ENCODE measurements around the gene GDF2. TPM values are rescaled to one million over a fixed set of nuclear protein-coding genes. Genes with fewer than 3 reads are reported as not detected.
A peak's percentile ranks its signal among the peaks of the same experiment; 100 is the strongest.

Gene GDF2
- total RNA-seq, 4 donors from 2014 or later = not detected

DNA sequence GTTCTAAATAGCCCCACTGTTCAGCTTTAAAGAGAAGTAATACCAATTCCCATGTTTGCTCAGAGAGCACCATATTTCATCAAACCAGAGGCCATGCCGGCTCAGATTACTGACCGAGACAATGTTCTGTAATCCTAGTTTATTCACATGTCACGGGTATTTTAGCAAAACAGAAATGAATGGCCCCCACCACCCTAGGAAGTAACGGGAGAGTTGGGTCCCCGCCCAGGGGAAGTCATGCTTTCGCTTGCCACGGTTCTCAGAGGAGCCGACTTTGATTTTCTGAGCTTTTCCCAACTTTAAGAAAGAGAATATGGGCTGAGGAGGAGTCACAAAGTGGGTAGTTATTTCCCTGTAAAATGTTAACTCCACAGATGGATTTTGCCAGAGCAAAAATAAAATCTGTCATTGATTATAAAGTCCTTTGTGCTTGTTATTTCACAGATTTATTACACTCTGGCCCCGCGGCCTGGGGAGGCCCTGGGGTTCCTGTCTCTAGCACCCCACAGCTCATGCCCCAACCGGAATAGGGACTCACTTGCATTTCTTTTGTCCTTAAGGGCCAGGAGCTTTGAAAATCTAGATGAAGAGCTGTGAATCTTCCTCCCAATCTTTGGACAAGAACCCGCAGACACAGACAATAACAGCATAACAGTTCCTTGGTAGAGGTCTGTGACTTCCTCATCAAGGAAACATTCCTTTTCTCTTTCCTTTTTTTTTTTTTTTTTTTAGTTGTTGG, 25.9 kb upstream of the GDF2 start:
- Histone ChIP-seq H3K4me1 (no peaks in the 10 kb centered on the region), H3K36me3 (no peaks in the 10 kb centered on the region), H3K9me3 (no peaks in the 10 kb centered on the region), H3K27ac (peak overlapping the region in 1 of 2 donors; percentile 1), H3K4me3 (no peak overlapping the region), H3K27me3 (no peaks in the 10 kb centered on the region)
- no peak for TF ChIP-seq POLR2A (IDR thresholded peaks at IDR 0.05)
- TF ChIP-seq, protein P1, sequence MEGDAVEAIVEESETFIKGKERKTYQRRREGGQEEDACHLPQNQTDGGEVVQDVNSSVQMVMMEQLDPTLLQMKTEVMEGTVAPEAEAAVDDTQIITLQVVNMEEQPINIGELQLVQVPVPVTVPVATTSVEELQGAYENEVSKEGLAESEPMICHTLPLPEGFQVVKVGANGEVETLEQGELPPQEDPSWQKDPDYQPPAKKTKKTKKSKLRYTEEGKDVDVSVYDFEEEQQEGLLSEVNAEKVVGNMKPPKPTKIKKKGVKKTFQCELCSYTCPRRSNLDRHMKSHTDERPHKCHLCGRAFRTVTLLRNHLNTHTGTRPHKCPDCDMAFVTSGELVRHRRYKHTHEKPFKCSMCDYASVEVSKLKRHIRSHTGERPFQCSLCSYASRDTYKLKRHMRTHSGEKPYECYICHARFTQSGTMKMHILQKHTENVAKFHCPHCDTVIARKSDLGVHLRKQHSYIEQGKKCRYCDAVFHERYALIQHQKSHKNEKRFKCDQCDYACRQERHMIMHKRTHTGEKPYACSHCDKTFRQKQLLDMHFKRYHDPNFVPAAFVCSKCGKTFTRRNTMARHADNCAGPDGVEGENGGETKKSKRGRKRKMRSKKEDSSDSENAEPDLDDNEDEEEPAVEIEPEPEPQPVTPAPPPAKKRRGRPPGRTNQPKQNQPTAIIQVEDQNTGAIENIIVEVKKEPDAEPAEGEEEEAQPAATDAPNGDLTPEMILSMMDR (IDR thresholded peaks at IDR 0.05) = no peak
- intact Hi-C loops (cut with DNase I; ENCODE audit: low total_unique reads) = no loop called here
- DNase-seq = no peak

- H3K4me1 ChIP-seq = no peaks in the 10 kb centered on the region
- no peak overlapping the region for H3K4me3 ChIP-seq
- no peaks in the 10 kb centered on the region for H3K9me3 ChIP-seq
- no peaks in the 10 kb centered on the region for H3K36me3 ChIP-seq
- H3K27ac ChIP-seq = no peak overlapping the region
- H3K27me3 ChIP-seq = no peaks in the 10 kb centered on the region
- no peak for DNase-seq
- TF ChIP-seq POLR2A (IDR thresholded peaks at IDR 0.05) = no peak
- intact Hi-C loops (cut with DNase I; ENCODE audit: low total_unique reads) = no loop called here
Measured at GRCh38 chr10:47296941-47297340, 25.3 kb upstream of the GDF2 start.

GRCh38 chr10:47297866-47298540, 24.3 kb upstream of the GDF2 start:
- Histone ChIP-seq H3K27ac (no peak overlapping the region), H3K4me1 (no peaks in the 10 kb centered on the region), H3K4me3 (no peak overlapping the region), H3K27me3 (no peaks in the 10 kb centered on the region), H3K9me3 (no peaks in the 10 kb centered on the region), H3K36me3 (no peaks in the 10 kb centered on the region)
- TF ChIP-seq POLR2A (IDR thresholded peaks at IDR 0.05) = no peak
- TF ChIP-seq, protein P1 (IDR thresholded peaks at IDR 0.05) = no peak
- DNase-seq = no peak
- intact Hi-C loops (cut with DNase I; ENCODE audit: low total_unique reads) = no loop called here

DNA sequence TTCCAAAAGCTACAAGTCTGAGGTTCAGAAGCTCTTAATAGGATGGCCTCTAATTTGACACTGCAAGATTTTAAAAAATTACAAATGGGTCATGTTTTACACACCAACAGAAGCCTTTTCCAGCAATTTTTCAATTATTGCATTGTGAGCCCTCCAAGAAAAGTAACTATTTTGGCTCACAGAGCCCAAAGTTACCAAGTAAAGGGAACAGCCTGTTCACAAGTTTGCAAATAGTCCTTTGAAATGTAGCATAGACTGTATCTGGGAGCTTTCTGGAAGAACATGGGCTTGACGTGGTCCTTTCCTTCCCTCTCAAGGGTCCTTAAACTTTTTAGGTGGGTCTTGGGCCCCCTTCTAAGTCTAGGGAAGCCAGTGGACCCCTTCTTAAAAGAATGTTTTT, 23.5 kb upstream of the GDF2 start:
- intact Hi-C loops (cut with DNase I; ENCODE audit: low total_unique reads) = no loop called here
- H3K27ac ChIP-seq = no peak overlapping the region

DNA sequence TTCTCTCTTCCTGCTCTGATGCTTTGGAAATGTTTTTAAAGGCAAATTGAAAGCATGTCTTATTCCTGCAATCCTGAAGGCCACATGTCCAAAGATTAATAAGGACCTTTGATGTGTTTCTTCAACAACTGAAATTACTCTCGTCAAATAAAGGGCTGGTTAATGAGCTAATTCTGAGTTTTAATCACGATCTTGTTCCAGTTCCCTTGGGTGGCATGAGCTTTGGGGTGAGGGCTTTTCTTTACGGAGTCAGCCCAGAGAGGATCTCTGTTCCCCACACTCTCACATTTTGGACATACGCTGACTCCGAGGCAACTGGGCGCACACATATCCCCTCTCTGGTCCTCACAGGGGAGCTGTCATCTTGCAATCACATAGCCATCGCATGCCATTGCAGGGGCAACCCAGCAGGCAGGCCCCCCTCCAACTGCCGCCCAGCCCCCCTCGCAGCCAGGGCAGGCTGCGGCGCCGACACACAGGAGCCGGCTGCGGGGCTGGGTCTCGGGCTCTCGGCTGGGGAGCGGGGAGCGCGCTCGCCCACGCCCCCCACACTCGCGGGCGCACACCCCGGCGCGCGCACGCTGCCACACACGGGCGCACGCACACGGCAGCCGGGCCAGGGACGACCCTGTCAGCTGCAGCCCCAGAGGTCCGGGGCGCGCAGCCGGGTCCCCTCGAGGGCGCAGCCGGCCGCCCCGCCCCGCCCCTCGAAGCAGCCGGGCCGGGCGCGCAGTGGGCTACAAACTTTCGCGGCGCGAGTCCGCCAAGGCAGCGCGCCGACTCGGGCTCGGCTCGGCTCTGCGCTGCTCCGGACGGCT, 22.4 kb upstream of the GDF2 start, which contains the start of gene GDF10:
TSS of gene GDF10 (plus strand) at position 587 of the 818 bp plus-strand sequence. CDS start 455 bp downstream, outside the sequence.
- intact Hi-C loops (cut with DNase I; ENCODE audit: low total_unique reads) = no loop called here
- no peaks in the 10 kb centered on the region for H3K36me3 ChIP-seq
- no peaks in the 10 kb centered on the region for H3K27me3 ChIP-seq
- no peak for DNase-seq
- no peaks in the 10 kb centered on the region for H3K4me1 ChIP-seq
- peak within 1 kb of the TSS; percentile 26 to 38 for H3K4me3 ChIP-seq
- no peak within 1 kb of the TSS for H3K27ac ChIP-seq
- no peaks in the 10 kb centered on the region for H3K9me3 ChIP-seq
- TF ChIP-seq, protein P1 (IDR thresholded peaks at IDR 0.05) = no peak
- no peak for TF ChIP-seq POLR2A (IDR thresholded peaks at IDR 0.05)

More for the DNA sequence above, 23.5 kb upstream of the GDF2 start:
- Histone ChIP-seq H3K36me3 (no peaks in the 10 kb centered on the region), H3K9me3 (no peaks in the 10 kb centered on the region), H3K27me3 (no peaks in the 10 kb centered on the region), H3K4me3 (no peak overlapping the region), H3K4me1 (no peaks in the 10 kb centered on the region)
- no peak for DNase-seq
- TF ChIP-seq, protein P1 (IDR thresholded peaks at IDR 0.05) = no peak
- no peak for TF ChIP-seq POLR2A (IDR thresholded peaks at IDR 0.05)

Data from uterus (tissue), 4 donors.